SU-DHL-6 (cell line): ENCODE measurements around the gene UFD1.

ENCODE experiments used
- EZH2phosphoT487 ChIP-seq: fragments of 200-600 bp; sonication (generic), shearing (Covaris generic); conservative IDR thresholded peaks from 2 replicates; pipeline ENCODE4 v1.6.1; 2018; ENCODE audit warnings: mild to moderate bottlenecking, antibody characterized with exemption, low read length, moderate library complexity, mixed read lengths
- TF ChIP-seq, protein P1 (sequence below): fragments of 200-600 bp; sonication (generic); IDR thresholded peaks from one replicate; pipeline ENCODE4 v1.5.1; 2017; ENCODE audit warnings: antibody characterized with exemption, mild to moderate bottlenecking, low read length, moderate library complexity; ENCODE audit not compliant: insufficient read depth, poor library complexity, severe bottlenecking

- TF ChIP-seq, protein P1, sequence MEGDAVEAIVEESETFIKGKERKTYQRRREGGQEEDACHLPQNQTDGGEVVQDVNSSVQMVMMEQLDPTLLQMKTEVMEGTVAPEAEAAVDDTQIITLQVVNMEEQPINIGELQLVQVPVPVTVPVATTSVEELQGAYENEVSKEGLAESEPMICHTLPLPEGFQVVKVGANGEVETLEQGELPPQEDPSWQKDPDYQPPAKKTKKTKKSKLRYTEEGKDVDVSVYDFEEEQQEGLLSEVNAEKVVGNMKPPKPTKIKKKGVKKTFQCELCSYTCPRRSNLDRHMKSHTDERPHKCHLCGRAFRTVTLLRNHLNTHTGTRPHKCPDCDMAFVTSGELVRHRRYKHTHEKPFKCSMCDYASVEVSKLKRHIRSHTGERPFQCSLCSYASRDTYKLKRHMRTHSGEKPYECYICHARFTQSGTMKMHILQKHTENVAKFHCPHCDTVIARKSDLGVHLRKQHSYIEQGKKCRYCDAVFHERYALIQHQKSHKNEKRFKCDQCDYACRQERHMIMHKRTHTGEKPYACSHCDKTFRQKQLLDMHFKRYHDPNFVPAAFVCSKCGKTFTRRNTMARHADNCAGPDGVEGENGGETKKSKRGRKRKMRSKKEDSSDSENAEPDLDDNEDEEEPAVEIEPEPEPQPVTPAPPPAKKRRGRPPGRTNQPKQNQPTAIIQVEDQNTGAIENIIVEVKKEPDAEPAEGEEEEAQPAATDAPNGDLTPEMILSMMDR = no peak
- no peak for TF ChIP-seq EZH2phosphoT487
Observed at GRCh38 chr22:19400881-19401280, 78.1 kb downstream of the UFD1 start.
